Glutamatergic neuron (in vitro differentiated cells): Measurements from ENCODE around the gene APEX2. TPM values are rescaled to one million over a fixed set of nuclear protein-coding genes. Genes with fewer than 3 reads are reported as not detected.
"Not testable (repeated sequence)": the region's sequence is repeated elsewhere in the genome, so short reads cannot be mapped to it uniquely, and the experiment has no call there.

Experiments used
- DNase-seq: peaks from one replicate; pipeline ENCODE4 v3.0.0; 2022
- H3K27ac Mint-ChIP-seq: one replicate; pipeline ENCODE4 v1.8.0; 2020; ENCODE audit warnings: mild to moderate bottlenecking, mixed read lengths, inconsistent platforms; ENCODE audit not compliant: unreplicated experiment
- H3K27me3 Mint-ChIP-seq: one replicate; pipeline ENCODE4 v1.8.0; 2020; ENCODE audit warnings: mild to moderate bottlenecking, moderate library complexity, mixed read lengths, inconsistent platforms; ENCODE audit not compliant: unreplicated experiment
- H3K36me3 Mint-ChIP-seq: one replicate; pipeline ENCODE4 v1.8.0; 2020; ENCODE audit warnings: mild to moderate bottlenecking, mixed read lengths, inconsistent platforms; ENCODE audit not compliant: unreplicated experiment
- H3K4me1 Mint-ChIP-seq: one replicate; pipeline ENCODE4 v1.8.0; 2020; ENCODE audit warnings: mild to moderate bottlenecking, low read depth, mixed read lengths, inconsistent platforms; ENCODE audit not compliant: unreplicated experiment
- H3K4me3 Mint-ChIP-seq: one replicate; pipeline ENCODE4 v1.8.0; 2020; ENCODE audit warnings: mild to moderate bottlenecking, mixed read lengths, inconsistent platforms; ENCODE audit not compliant: unreplicated experiment
- H3K9me3 Mint-ChIP-seq: one replicate; pipeline ENCODE4 v1.8.0; 2020; ENCODE audit warnings: mild to moderate bottlenecking, moderate library complexity, mixed read lengths, inconsistent platforms; ENCODE audit not compliant: unreplicated experiment
- CTCF ChIP-seq: fragments of 200-600 bp; sonication (generic); IDR thresholded peaks from one replicate; pipeline ENCODE4 v1.5.0; 2021; ENCODE audit not compliant: partially characterized antibody, unreplicated experiment
- total RNA-seq: library from RNA; stranded (reverse); fragmentation: NEBNext Ultra II Directional; extraction: Animal tissue kit (Norgen Biotek cat#: 25700); gene quantifications from one replicate; pipeline ENCODE4 v1.2.1, GENCODE V29; 2021; ENCODE audit not compliant: unreplicated experiment

Gene APEX2
- total RNA-seq, 1 donor from 2014 or later = 6.2 TPM

GRCh38 chrX:54977387-54977786, 22.8 kb upstream of the APEX2 start:
- H3K27me3 Mint-ChIP-seq = no peaks in the 10 kb centered on the region
- H3K27ac Mint-ChIP-seq = no peak overlapping the region
- H3K4me3 Mint-ChIP-seq = no peak overlapping the region
- H3K36me3 Mint-ChIP-seq = no peaks in the 10 kb centered on the region
- H3K4me1 Mint-ChIP-seq = no peaks in the 10 kb centered on the region
- no peak for TF ChIP-seq CTCF
- peaks cover 4% of the 10 kb centered on the region for H3K9me3 Mint-ChIP-seq
- no peak for DNase-seq

GRCh38 chrX:54978448-54978847, 21.7 kb upstream of the APEX2 start:
- no peaks in the 10 kb centered on the region for H3K36me3 Mint-ChIP-seq
- no peaks in the 10 kb centered on the region for H3K27me3 Mint-ChIP-seq
- H3K27ac Mint-ChIP-seq = no peak overlapping the region
- no peak overlapping the region for H3K4me3 Mint-ChIP-seq
- peaks cover 4% of the 10 kb centered on the region for H3K9me3 Mint-ChIP-seq
- DNase-seq = no peak
- no peaks in the 10 kb centered on the region for H3K4me1 Mint-ChIP-seq
- TF ChIP-seq CTCF = no peak

GRCh38 chrX:54979432-54979831, 20.7 kb upstream of the APEX2 start:
- Mint-ChIP-seq H3K27ac (no peak overlapping the region), H3K9me3 (no peaks in the 10 kb centered on the region), H3K4me3 (no peak overlapping the region), H3K36me3 (no peaks in the 10 kb centered on the region), H3K27me3 (no peaks in the 10 kb centered on the region), H3K4me1 (no peaks in the 10 kb centered on the region)
- DNase-seq = no peak
- no peak for TF ChIP-seq CTCF

- no peaks in the 10 kb centered on the region for H3K36me3 Mint-ChIP-seq
- no peaks in the 10 kb centered on the region for H3K27me3 Mint-ChIP-seq
- H3K9me3 Mint-ChIP-seq = no peaks in the 10 kb centered on the region
- TF ChIP-seq CTCF = no peak
- no peak overlapping the region for H3K4me3 Mint-ChIP-seq
- DNase-seq = no peak
- no peaks in the 10 kb centered on the region for H3K4me1 Mint-ChIP-seq
- no peak overlapping the region for H3K27ac Mint-ChIP-seq
Measured at GRCh38 chrX:54980334-54980733, 19.8 kb upstream of the APEX2 start.

- not testable (repeated sequence) for H3K36me3 Mint-ChIP-seq, DNase-seq, H3K4me3 Mint-ChIP-seq, H3K4me1 Mint-ChIP-seq, H3K27me3 Mint-ChIP-seq, H3K27ac Mint-ChIP-seq, H3K9me3 Mint-ChIP-seq
Measured at GRCh38 chrX:54983306-54983705, 16.9 kb upstream of the APEX2 start.

- Mint-ChIP-seq H3K36me3 (no peaks in the 10 kb centered on the region), H3K27me3 (no peaks in the 10 kb centered on the region), H3K4me3 (no peak overlapping the region), H3K27ac (no peak overlapping the region), H3K4me1 (no peaks in the 10 kb centered on the region), H3K9me3 (no peaks in the 10 kb centered on the region)
- DNase-seq = no peak
- no peak for TF ChIP-seq CTCF
Measured at GRCh38 chrX:54991706-54992105, 8.5 kb upstream of the APEX2 start.
